ENCODE data around the gene OR10C1.

Gene OR10C1

DNA sequence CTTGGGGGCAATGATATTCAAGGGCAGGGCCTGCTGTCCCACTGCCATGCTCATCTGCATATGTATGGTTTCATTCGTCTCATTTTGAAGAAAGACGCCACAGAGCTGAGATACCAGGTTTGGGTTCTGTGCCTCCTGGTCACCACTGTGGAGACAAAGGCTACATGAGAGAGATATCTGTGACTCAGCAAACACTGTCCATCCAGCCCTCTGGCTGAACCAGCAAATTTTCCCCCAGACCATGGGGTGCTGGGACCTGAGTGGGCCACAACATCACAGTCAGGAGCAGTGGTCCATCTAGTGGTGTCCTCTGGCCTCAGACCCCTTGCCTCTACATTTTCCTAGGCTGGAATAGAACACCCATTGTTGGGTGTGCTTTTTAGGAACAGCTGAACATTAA is 48.6 kb downstream of the OR10C1 start, which contains the start of gene MAS1L:
TSS of gene MAS1L (minus strand) at position 297 of the 400 bp plus-strand sequence. CDS start at position 243, 54 bp downstream.
- TF ChIP-seq, protein P1, sequence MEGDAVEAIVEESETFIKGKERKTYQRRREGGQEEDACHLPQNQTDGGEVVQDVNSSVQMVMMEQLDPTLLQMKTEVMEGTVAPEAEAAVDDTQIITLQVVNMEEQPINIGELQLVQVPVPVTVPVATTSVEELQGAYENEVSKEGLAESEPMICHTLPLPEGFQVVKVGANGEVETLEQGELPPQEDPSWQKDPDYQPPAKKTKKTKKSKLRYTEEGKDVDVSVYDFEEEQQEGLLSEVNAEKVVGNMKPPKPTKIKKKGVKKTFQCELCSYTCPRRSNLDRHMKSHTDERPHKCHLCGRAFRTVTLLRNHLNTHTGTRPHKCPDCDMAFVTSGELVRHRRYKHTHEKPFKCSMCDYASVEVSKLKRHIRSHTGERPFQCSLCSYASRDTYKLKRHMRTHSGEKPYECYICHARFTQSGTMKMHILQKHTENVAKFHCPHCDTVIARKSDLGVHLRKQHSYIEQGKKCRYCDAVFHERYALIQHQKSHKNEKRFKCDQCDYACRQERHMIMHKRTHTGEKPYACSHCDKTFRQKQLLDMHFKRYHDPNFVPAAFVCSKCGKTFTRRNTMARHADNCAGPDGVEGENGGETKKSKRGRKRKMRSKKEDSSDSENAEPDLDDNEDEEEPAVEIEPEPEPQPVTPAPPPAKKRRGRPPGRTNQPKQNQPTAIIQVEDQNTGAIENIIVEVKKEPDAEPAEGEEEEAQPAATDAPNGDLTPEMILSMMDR (conservative IDR thresholded peaks at IDR 0.05; ENCODE audit: low read depth, low read length) = no peak
- H3K4me3 ChIP-seq (ENCODE audit: low read depth, low read length) = no peak within 1 kb of the TSS
- DNase-seq (ENCODE audit: low read depth) = no peak

- no peak for DNase-seq (ENCODE audit: low read depth)
- H3K4me3 ChIP-seq (ENCODE audit: low read depth, low read length) = no peak overlapping the region
- TF ChIP-seq, protein P1 (conservative IDR thresholded peaks at IDR 0.05; ENCODE audit: low read depth, low read length) = no peak
These were observed 49.8 kb downstream of the OR10C1 start for GRCh38 chr6:29488874-29489273.

DNA sequence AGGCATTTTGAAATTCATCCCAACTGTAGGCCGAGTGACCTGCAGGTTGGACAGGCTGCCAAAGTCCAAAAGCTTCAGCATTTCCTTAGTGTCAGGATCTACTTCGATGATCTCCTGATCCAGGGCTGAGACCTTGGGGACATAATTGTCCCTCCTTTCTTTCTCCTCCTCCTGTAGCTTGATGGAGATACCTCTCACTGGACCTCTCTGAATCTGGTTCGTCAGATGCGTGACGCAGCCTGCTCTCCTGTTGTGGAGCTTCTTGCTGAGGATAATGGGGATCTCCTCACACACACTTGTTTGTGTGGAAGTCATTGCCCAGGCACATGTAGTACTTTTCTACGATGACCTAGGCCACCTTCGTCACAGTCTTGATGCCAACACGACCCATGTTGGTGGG is 50.2 kb downstream of the OR10C1 start:
- TF ChIP-seq, protein P1 (conservative IDR thresholded peaks at IDR 0.05; ENCODE audit: low read depth, low read length) = no peak
- H3K4me3 ChIP-seq (ENCODE audit: low read depth, low read length) = no peak overlapping the region
- no peak for DNase-seq (ENCODE audit: low read depth)

DNA sequence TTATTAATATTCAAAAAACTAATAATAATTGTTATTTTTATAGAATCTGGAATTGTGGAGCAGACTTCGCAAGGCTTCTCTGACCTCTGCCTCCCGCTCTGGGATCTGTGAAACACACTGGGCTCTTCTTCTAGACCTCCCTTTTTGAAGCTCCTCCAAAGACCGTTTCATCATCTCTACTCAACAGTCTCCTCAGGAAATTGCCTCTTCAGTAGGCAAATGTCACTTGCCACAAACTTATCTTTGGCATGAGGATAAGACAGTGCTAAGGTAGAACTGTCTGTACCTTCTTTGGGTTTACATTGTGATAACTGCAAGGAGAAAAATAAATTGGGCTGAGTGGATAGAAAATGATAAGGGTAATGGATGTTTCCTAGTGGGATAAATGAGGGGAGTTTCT is 50.9 kb downstream of the OR10C1 start:
- TF ChIP-seq, protein P1 (conservative IDR thresholded peaks at IDR 0.05; ENCODE audit: low read depth, low read length) = no peak
- no peak for DNase-seq (ENCODE audit: low read depth)
- no peak overlapping the region for H3K4me3 ChIP-seq (ENCODE audit: low read depth, low read length)

- no peak overlapping the region for H3K4me3 ChIP-seq (ENCODE audit: low read depth, low read length)
- TF ChIP-seq, protein P1 (conservative IDR thresholded peaks at IDR 0.05; ENCODE audit: low read depth, low read length) = no peak
These were observed 51.4 kb downstream of the OR10C1 start for GRCh38 chr6:29490552-29490951.

More at GRCh38 chr6:29490552-29490951, 51.4 kb downstream of the OR10C1 start:
- no peak for DNase-seq (ENCODE audit: low read depth)
